Smooth muscle cell (in vitro differentiated cells): ENCODE data around the gene TMCC1. TPM values are rescaled to one million over a fixed set of nuclear protein-coding genes. Genes with fewer than 3 reads are reported as not detected.
A peak's percentile ranks its signal among the peaks of the same experiment; 100 is the strongest.

Experiments used
- DNase-seq: peaks from one replicate; lab custom pipeline; 2025; ENCODE audit not compliant: unreplicated experiment; lab: John Stamatoyannopoulos, UW
- H2AFZ ChIP-seq: fragments of 200-600 bp; sonication (generic); 2 replicates; pipeline ENCODE4 v1.6.0; 2016; ENCODE audit warnings: antibody characterized with exemption, low read depth, mild to moderate bottlenecking
- H3F3A ChIP-seq: fragments of 200-600 bp; sonication (generic); 2 replicates; pipeline ENCODE4 v1.6.0; 2017; ENCODE audit warnings: antibody characterized with exemption, low read depth
- H3K27ac ChIP-seq: fragments of 200-600 bp; sonication (generic); 2 replicates; pipeline ENCODE4 v1.5.1; 2016; ENCODE audit warnings: low read depth, mild to moderate bottlenecking
- H3K27me3 ChIP-seq: fragments of 200-600 bp; sonication (generic); 2 replicates; pipeline ENCODE4 v1.6.1; 2016; ENCODE audit warnings: low read depth, mild to moderate bottlenecking
- H3K36me3 ChIP-seq: fragments of 200-600 bp; sonication (generic); 2 replicates; pipeline ENCODE4 v1.5.1; 2016; ENCODE audit warnings: low read depth
- H3K4me1 ChIP-seq: fragments of 200-600 bp; sonication (generic); 2 replicates; pipeline ENCODE4 v1.5.1; 2016; ENCODE audit warnings: low read depth
- H3K4me2 ChIP-seq: fragments of 200-600 bp; sonication (generic); 2 replicates; pipeline ENCODE4 v1.6.0; 2016; ENCODE audit warnings: mild to moderate bottlenecking
- H3K4me3 ChIP-seq: fragments of 200-600 bp; sonication (generic); 2 replicates; pipeline ENCODE4 v1.5.1; 2016; ENCODE audit warnings: mild to moderate bottlenecking
- H3K79me2 ChIP-seq: fragments of 200-600 bp; sonication (generic); 2 replicates; pipeline ENCODE4 v1.6.0; 2016; ENCODE audit warnings: low read depth, mild to moderate bottlenecking
- H3K9ac ChIP-seq: fragments of 200-600 bp; sonication (generic); 2 replicates; pipeline ENCODE4 v1.6.0; 2016; ENCODE audit warnings: low read depth
- H3K9me3 ChIP-seq: fragments of 200-600 bp; sonication (generic); replicated peaks from 2 replicates; pipeline ENCODE4 v1.5.1; 2016; ENCODE audit warnings: low read depth
- H4K20me1 ChIP-seq: fragments of 200-600 bp; sonication (generic); 2 replicates; pipeline ENCODE4 v1.6.0; 2016; ENCODE audit warnings: low read depth
- WGBS: methylation state at CpG from one replicate; pipeline ENCODE4 v1.1.7; 2016; ENCODE audit warnings: low lambda C conversion rate; 5-methylcytosine and 5-hydroxymethylcytosine counted together
- polyA plus RNA-seq: library from polyadenylated mRNA; unstranded; fragments of >200 nt; fragmentation: Nextera tagmentation; extraction: Ambion mirVana; gene quantifications from 2 replicates; pipeline ENCODE4 v1.2.1, GENCODE V29; 2016
- total RNA-seq: library from RNA; depleted of rRNA; stranded (reverse); fragments of >200 nt; gene quantifications from 2 replicates; pipeline ENCODE4 v1.2.3, GENCODE V29; 2014
- TF ChIP-seq, protein P1 (sequence below): fragments of 200-600 bp; sonication (generic); IDR thresholded peaks from 2 replicates; pipeline ENCODE4 v1.5.1; 2017; ENCODE audit warnings: borderline replicate concordance, mild to moderate bottlenecking, antibody characterized with exemption; ENCODE audit not compliant: insufficient read depth, poor library complexity, severe bottlenecking

The TMCC1 gene
- total and polyA plus RNA-seq, 2 experiments from 2014 or later: 5.3 to 17.8 TPM

DNA sequence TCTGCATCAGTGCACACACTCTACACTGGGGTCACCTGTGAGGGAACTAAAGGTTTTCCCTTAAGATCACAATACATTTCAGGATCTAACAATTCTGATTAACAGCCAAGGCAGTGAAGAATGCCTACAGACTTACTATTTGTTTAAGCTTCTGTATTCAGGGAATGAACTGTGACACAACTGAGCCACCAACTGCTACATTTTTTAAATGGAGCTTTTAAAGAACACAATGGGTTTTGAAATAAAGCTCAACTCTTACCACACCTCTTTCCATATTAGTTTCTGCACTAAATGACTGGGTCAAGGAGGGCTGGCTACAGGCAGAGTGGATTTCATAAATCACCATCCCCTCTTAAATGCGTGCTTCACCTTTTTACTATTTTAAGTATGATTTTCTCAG lies 100.2 kb downstream of the TMCC1 start:
- H2AFZ ChIP-seq: no peak overlapping the region
- H3K9ac ChIP-seq: peak overlapping the region; percentile 92
- WGBS: 82% methylated on average over 1 of the region's 1 CpG
- H3K27ac ChIP-seq: peak overlapping the region; percentile 95
- no peaks in the 10 kb centered on the region for H3K9me3 ChIP-seq
- H3K27me3 ChIP-seq: no peaks in the 10 kb centered on the region
- H4K20me1 ChIP-seq: peaks cover 34% of the 10 kb centered on the region
- H3K4me3 ChIP-seq: peak overlapping the region; percentile 46
- H3K36me3 ChIP-seq: no peaks in the 10 kb centered on the region
- H3F3A ChIP-seq: no peaks in the 10 kb centered on the region
- peaks cover 43% of the 10 kb centered on the region for H3K79me2 ChIP-seq
- H3K4me1 ChIP-seq: peaks cover 32% of the 10 kb centered on the region
- no peak for DNase-seq
- H3K4me2 ChIP-seq: peak overlapping the region; percentile 74
- TF ChIP-seq, protein P1, sequence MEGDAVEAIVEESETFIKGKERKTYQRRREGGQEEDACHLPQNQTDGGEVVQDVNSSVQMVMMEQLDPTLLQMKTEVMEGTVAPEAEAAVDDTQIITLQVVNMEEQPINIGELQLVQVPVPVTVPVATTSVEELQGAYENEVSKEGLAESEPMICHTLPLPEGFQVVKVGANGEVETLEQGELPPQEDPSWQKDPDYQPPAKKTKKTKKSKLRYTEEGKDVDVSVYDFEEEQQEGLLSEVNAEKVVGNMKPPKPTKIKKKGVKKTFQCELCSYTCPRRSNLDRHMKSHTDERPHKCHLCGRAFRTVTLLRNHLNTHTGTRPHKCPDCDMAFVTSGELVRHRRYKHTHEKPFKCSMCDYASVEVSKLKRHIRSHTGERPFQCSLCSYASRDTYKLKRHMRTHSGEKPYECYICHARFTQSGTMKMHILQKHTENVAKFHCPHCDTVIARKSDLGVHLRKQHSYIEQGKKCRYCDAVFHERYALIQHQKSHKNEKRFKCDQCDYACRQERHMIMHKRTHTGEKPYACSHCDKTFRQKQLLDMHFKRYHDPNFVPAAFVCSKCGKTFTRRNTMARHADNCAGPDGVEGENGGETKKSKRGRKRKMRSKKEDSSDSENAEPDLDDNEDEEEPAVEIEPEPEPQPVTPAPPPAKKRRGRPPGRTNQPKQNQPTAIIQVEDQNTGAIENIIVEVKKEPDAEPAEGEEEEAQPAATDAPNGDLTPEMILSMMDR: no peak

- DNase-seq: no peak
- H3K36me3 ChIP-seq: no peaks in the 10 kb centered on the region
- no peaks in the 10 kb centered on the region for H3F3A ChIP-seq
- no peak overlapping the region for H3K27ac ChIP-seq
- 97% methylated on average over 1 of the region's 1 CpG for WGBS
- peaks cover 73% of the 10 kb centered on the region for H4K20me1 ChIP-seq
- H3K4me1 ChIP-seq: no peaks in the 10 kb centered on the region
- no peak overlapping the region for H2AFZ ChIP-seq
- H3K9me3 ChIP-seq: no peaks in the 10 kb centered on the region
- peaks cover 72% of the 10 kb centered on the region for H3K79me2 ChIP-seq
- no peak overlapping the region for H3K9ac ChIP-seq
- H3K4me3 ChIP-seq: no peak overlapping the region
- H3K27me3 ChIP-seq: no peaks in the 10 kb centered on the region
- no peak overlapping the region for H3K4me2 ChIP-seq
- TF ChIP-seq, protein P1: no peak
Observed at GRCh38 chr3:129783470-129783869, 110.0 kb downstream of the TMCC1 start.

DNA sequence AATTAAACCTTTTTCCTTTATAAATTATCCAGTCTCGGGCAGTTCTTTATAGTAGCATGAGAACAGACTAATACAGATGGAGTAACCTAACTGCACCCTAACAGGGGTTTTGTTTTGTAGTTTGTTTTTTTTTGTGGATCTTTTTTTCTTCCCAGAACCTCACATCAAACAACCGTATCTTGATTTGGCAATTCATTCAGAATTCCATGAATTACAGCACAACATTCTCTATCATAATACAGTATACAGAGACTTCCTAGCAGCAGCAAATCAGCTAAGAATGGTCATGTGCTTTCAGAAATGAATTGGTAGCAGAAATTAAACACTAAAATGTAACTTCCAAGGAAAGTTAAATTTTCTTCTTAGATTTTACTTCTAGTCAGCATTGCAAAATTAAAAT lies 114.6 kb downstream of the TMCC1 start:
- no peak overlapping the region for H3K4me3 ChIP-seq
- 95% methylated on average over 2 of the region's 2 CpGs for WGBS
- H3K4me1 ChIP-seq: peaks cover 8% of the 10 kb centered on the region
- H3K4me2 ChIP-seq: no peak overlapping the region
- TF ChIP-seq, protein P1: no peak
- H3K79me2 ChIP-seq: peaks cover 74% of the 10 kb centered on the region
- H3F3A ChIP-seq: no peaks in the 10 kb centered on the region
- no peak overlapping the region for H2AFZ ChIP-seq
- no peak overlapping the region for H3K27ac ChIP-seq
- H3K9me3 ChIP-seq: no peaks in the 10 kb centered on the region
- peaks cover 95% of the 10 kb centered on the region for H4K20me1 ChIP-seq
- H3K9ac ChIP-seq: no peak overlapping the region
- H3K36me3 ChIP-seq: no peaks in the 10 kb centered on the region
- H3K27me3 ChIP-seq: no peaks in the 10 kb centered on the region
- no peak for DNase-seq

- TF ChIP-seq, protein P1: no peak
- no peak overlapping the region for H3K4me2 ChIP-seq
- H2AFZ ChIP-seq: no peak overlapping the region
- peaks cover 94% of the 10 kb centered on the region for H4K20me1 ChIP-seq
- WGBS: 89% methylated on average over 4 of the region's 4 CpGs
- no peak overlapping the region for H3K9ac ChIP-seq
- no peaks in the 10 kb centered on the region for H3K9me3 ChIP-seq
- no peak overlapping the region for H3K27ac ChIP-seq
- H3K79me2 ChIP-seq: peaks cover 74% of the 10 kb centered on the region
- H3K36me3 ChIP-seq: no peaks in the 10 kb centered on the region
- peaks cover 8% of the 10 kb centered on the region for H3K4me1 ChIP-seq
- H3F3A ChIP-seq: no peaks in the 10 kb centered on the region
- no peaks in the 10 kb centered on the region for H3K27me3 ChIP-seq
- no peak overlapping the region for H3K4me3 ChIP-seq
- no peak for DNase-seq
Observed at GRCh38 chr3:129777806-129778205, 115.7 kb downstream of the TMCC1 start.
